GM23338 (cell line): ENCODE data around the gene CD58. TPM values are rescaled to one million over a fixed set of nuclear protein-coding genes. Genes with fewer than 3 reads are reported as not detected.

ENCODE experiments used
- ATAC-seq: fragments of 200-7000 bp; cut with Tn5 transposase; 3 replicates; pipeline ENCODE4 v1.9.1; 2020
- DNase-seq: peaks from one replicate; pipeline ENCODE4 v3.0.0-alpha.2; 2015; ENCODE audit warnings: low spot score
- H2AFZ ChIP-seq: fragments of 200-600 bp; sonication (generic); 2 replicates; pipeline ENCODE4 v1.8.0; 2016; ENCODE audit warnings: antibody characterized with exemption, mild to moderate bottlenecking, moderate library complexity
- H3F3A ChIP-seq: fragments of 200-600 bp; sonication (generic); replicated peaks from 2 replicates; pipeline ENCODE4 v1.8.0; 2017; ENCODE audit warnings: antibody characterized with exemption, mixed run types, low read depth
- H3K27ac ChIP-seq: fragments of 200-600 bp; sonication (generic); 2 replicates; pipeline ENCODE4 v1.6.1; 2016; ENCODE audit warnings: low read depth
- H3K27me3 ChIP-seq: fragments of 200-600 bp; sonication (generic); 2 replicates; pipeline ENCODE4 v1.8.0; 2016; ENCODE audit warnings: mild to moderate bottlenecking, mixed run types, moderate library complexity; ENCODE audit not compliant: insufficient read depth
- H3K36me3 ChIP-seq: fragments of 200-600 bp; sonication (generic); 2 replicates; pipeline ENCODE4 v1.8.0; 2016; ENCODE audit warnings: mild to moderate bottlenecking; ENCODE audit not compliant: insufficient read depth
- H3K4me1 ChIP-seq: fragments of 200-600 bp; sonication (generic); 2 replicates; pipeline ENCODE4 v1.8.0; 2016; ENCODE audit warnings: mild to moderate bottlenecking, moderate library complexity; ENCODE audit not compliant: insufficient read depth
- H3K4me2 ChIP-seq: fragments of 200-600 bp; sonication (generic); 2 replicates; pipeline ENCODE4 v1.7.1; 2017; ENCODE audit warnings: mixed run types
- H3K4me3 ChIP-seq: fragments of 200-600 bp; sonication (generic); 2 replicates; pipeline ENCODE4 v1.6.1; 2016; ENCODE audit warnings: mixed run types
- H3K79me2 ChIP-seq: fragments of 200-600 bp; sonication (generic); replicated peaks from 2 replicates; pipeline ENCODE4 v1.8.0; 2017; ENCODE audit warnings: mild to moderate bottlenecking; ENCODE audit not compliant: insufficient read depth
- H3K9me2 ChIP-seq: fragments of 200-600 bp; sonication (generic); 2 replicates; pipeline ENCODE4 v1.8.0; 2017; ENCODE audit not compliant: insufficient read depth
- H4K20me1 ChIP-seq: fragments of 200-600 bp; sonication (generic); replicated peaks from 2 replicates; pipeline ENCODE4 v1.8.0; 2017; ENCODE audit warnings: mild to moderate bottlenecking; ENCODE audit not compliant: insufficient read depth
- H3K27ac Mint-ChIP-seq: 2 replicates; pipeline ENCODE4 v1.8.0; 2020; ENCODE audit warnings: inconsistent platforms, mild to moderate bottlenecking, moderate library complexity, mixed read lengths
- H3K27me3 Mint-ChIP-seq: 3 replicates; pipeline ENCODE4 v1.8.0; 2022; ENCODE audit warnings: low read depth, mild to moderate bottlenecking, moderate library complexity, mixed read lengths, inconsistent platforms; ENCODE audit not compliant: insufficient read depth, poor library complexity
- H3K36me3 Mint-ChIP-seq: 3 replicates; pipeline ENCODE4 v1.8.0; 2021; ENCODE audit warnings: low read depth, mild to moderate bottlenecking, inconsistent platforms, moderate library complexity, mixed read lengths
- H3K4me1 Mint-ChIP-seq: 3 replicates; pipeline ENCODE4 v1.8.0; 2020; ENCODE audit warnings: mild to moderate bottlenecking, inconsistent platforms, mixed read lengths
- H3K4me3 Mint-ChIP-seq: 3 replicates; pipeline ENCODE4 v1.8.0; 2021; ENCODE audit warnings: moderate library complexity, mild to moderate bottlenecking, inconsistent platforms, mixed read lengths
- H3K9me3 Mint-ChIP-seq: 3 replicates; pipeline ENCODE4 v1.8.0; 2020; ENCODE audit warnings: moderate library complexity, mild to moderate bottlenecking, inconsistent platforms, mixed read lengths
- CREB1 ChIP-seq: fragments of 250-450 bp; sonication (Bioruptor Pico); IDR thresholded peaks from 2 replicates; pipeline ENCODE4 v1.5.0; 2020; ENCODE audit warnings: low read depth, mild to moderate bottlenecking, moderate library complexity
- CTCF ChIP-seq, 2 experiments: fragments of 200-600 bp in 1 of 2; sonication (generic) in 1 of 2; conservative IDR thresholded peaks; 2 replicates each; pipeline versions ENCODE4 v1.5.1 to v1.6.1; 2016 to 2017; ENCODE audit warnings: antibody characterized with exemption in 2 of 2, low read depth in 2 of 2, mild to moderate bottlenecking in 2 of 2, moderate library complexity in 1 of 2
- EZH2 ChIP-seq: fragments of 200-600 bp; sonication (generic); IDR thresholded peaks from one replicate; pipeline ENCODE4 v1.8.0; 2017; ENCODE audit warnings: antibody characterized with exemption, mild to moderate bottlenecking, low read depth; ENCODE audit not compliant: unreplicated experiment
- EZH2phosphoT487 ChIP-seq: fragments of 200-600 bp; sonication (generic); IDR thresholded peaks from one replicate; pipeline ENCODE4 v1.8.1; 2018; ENCODE audit warnings: antibody characterized with exemption; ENCODE audit not compliant: unreplicated experiment
- JUNB ChIP-seq: IDR thresholded peaks from one replicate; pipeline ENCODE4 v1.6.1; 2016; ENCODE audit warnings: antibody characterized with exemption; ENCODE audit not compliant: unreplicated experiment
- NANOG ChIP-seq: IDR thresholded peaks from 2 replicates; pipeline ENCODE4 v1.6.1; 2016; ENCODE audit warnings: antibody characterized with exemption, borderline replicate concordance
- POLR2AphosphoS5 ChIP-seq: IDR thresholded peaks from 2 replicates; pipeline ENCODE4 v1.6.1; 2016; ENCODE audit warnings: antibody characterized with exemption, low read depth
- REST ChIP-seq: IDR thresholded peaks from one replicate; pipeline ENCODE4 v1.6.1; 2018; ENCODE audit warnings: antibody characterized with exemption; ENCODE audit not compliant: unreplicated experiment
- ZNF331 ChIP-seq: fragments of 250-450 bp; sonication (Bioruptor Pico); IDR thresholded peaks from 2 replicates; pipeline ENCODE4 v1.5.0; 2020; ENCODE audit warnings: low read depth, mild to moderate bottlenecking, moderate library complexity
- ZNF462 ChIP-seq: fragments of 250-450 bp; sonication (Bioruptor Pico); IDR thresholded peaks from 2 replicates; pipeline ENCODE4 v1.5.0; 2020; ENCODE audit warnings: mild to moderate bottlenecking, moderate library complexity
- polyA plus RNA-seq: library from polyadenylated mRNA; unstranded; fragments of >200 nt; fragmentation: Nextera tagmentation; extraction: Ambion mirVana; gene quantifications from 2 replicates; pipeline ENCODE4 v1.2.1, GENCODE V29; 2016
- total RNA-seq: library from RNA; depleted of rRNA; stranded (reverse); fragments of >200 nt; shearing (Covaris generic); gene quantifications from 2 replicates; pipeline ENCODE4 v1.2.3, GENCODE V29; 2014

Gene CD58
- total and polyA plus RNA-seq, 2 experiments from 2014 or later: 9.2 to 12.5 TPM

GRCh38 chr1:116495535-116495934 is 75.3 kb downstream of the CD58 start:
- H3K4me1 ChIP-seq: no peaks in the 10 kb centered on the region
- no peak overlapping the region for H2AFZ ChIP-seq
- Mint-ChIP-seq H3K27me3 (peaks cover 1% of the 10 kb centered on the region), H3K9me3 (no peaks in the 10 kb centered on the region), H3K36me3 (no peaks in the 10 kb centered on the region), H3K27ac (no peak overlapping the region), H3K4me3 (no peak overlapping the region), H3K4me1 (peaks cover 7% of the 10 kb centered on the region; the same call in 2 of the 3 replicates)
- no peak overlapping the region for H3K27ac ChIP-seq
- no peaks in the 10 kb centered on the region for H3K79me2 ChIP-seq
- H3K4me3 ChIP-seq: no peak overlapping the region
- H3K4me2 ChIP-seq: no peak overlapping the region
- TF ChIP-seq EZH2 (no peak), CREB1 (CRISPR knock-in tag) (no peak), EZH2phosphoT487 (no peak), NANOG (no peak), POLR2AphosphoS5 (no peak), ZNF331 (CRISPR knock-in tag) (no peak)
- H3F3A ChIP-seq: no peaks in the 10 kb centered on the region
- DNase-seq (no peak), ATAC-seq (no peak)
- H3K9me2 ChIP-seq: peaks cover 4% of the 10 kb centered on the region; the same call in 1 of the 2 replicates
- no peaks in the 10 kb centered on the region for H4K20me1 ChIP-seq
- no peaks in the 10 kb centered on the region for H3K36me3 ChIP-seq
- no peaks in the 10 kb centered on the region for H3K27me3 ChIP-seq

GRCh38 chr1:116494745-116495144 is 76.1 kb downstream of the CD58 start:
- Histone ChIP-seq H3K36me3 (no peaks in the 10 kb centered on the region), H3K27ac (no peak overlapping the region), H2AFZ (no peak overlapping the region), H3K9me2 (peaks cover 4% of the 10 kb centered on the region; the same call in 1 of the 2 replicates), H3K4me1 (no peaks in the 10 kb centered on the region), H3K79me2 (no peaks in the 10 kb centered on the region), H3F3A (no peaks in the 10 kb centered on the region), H4K20me1 (no peaks in the 10 kb centered on the region), H3K4me3 (no peak overlapping the region), H3K27me3 (no peaks in the 10 kb centered on the region), H3K4me2 (no peak overlapping the region)
- ATAC-seq (no peak), DNase-seq (no peak)
- Mint-ChIP-seq H3K36me3 (no peaks in the 10 kb centered on the region), H3K9me3 (no peaks in the 10 kb centered on the region), H3K4me1 (peaks cover 7% of the 10 kb centered on the region; the same call in 2 of the 3 replicates), H3K4me3 (no peak overlapping the region), H3K27me3 (peaks cover 1% of the 10 kb centered on the region), H3K27ac (no peak overlapping the region)
- TF ChIP-seq EZH2phosphoT487 (no peak), ZNF462 (CRISPR knock-in tag) (no peak), ZNF331 (CRISPR knock-in tag) (no peak), JUNB (no peak), CTCF (conservative IDR thresholded peaks at IDR 0.05; ENCODE audit: low read depth in 2 of 2) (no peak), EZH2 (no peak), REST (no peak)
